Measurements from ENCODE around the gene ADCY10.

ADCY10 gene

GRCh38 chr1:167935216-167936067, 21.5 kb upstream of the ADCY10 start:
- H4K8ac ChIP-seq (ENCODE audit: low read depth, low read length) = peak overlapping the region; percentile 36
- H3K14ac ChIP-seq (ENCODE audit: low read length) = peak overlapping the region; percentile 25
- H3K79me1 ChIP-seq (ENCODE audit: low read length) = peaks cover 17% of the 10 kb centered on the region
- H3K9ac ChIP-seq (ENCODE audit: low read length) = peak overlapping the region; percentile 71
- H2AK5ac ChIP-seq (ENCODE audit: low read length) = no peak overlapping the region
- H3K4ac ChIP-seq (ENCODE audit: low read depth, low read length) = peak overlapping the region; percentile 56
- H2BK120ac ChIP-seq (ENCODE audit: insufficient read depth, low read length, poor library complexity) = peak overlapping the region; percentile 4
- no CpG with 5 or more reads among the region's 45 CpGs for WGBS (ENCODE audit: extremely low coverage, insufficient coverage, insufficient read length)
- H4K91ac ChIP-seq (ENCODE audit: low read depth, low read length) = no peak overlapping the region
- DNase-seq = peak; percentile 47 to 62
- H3K79me2 ChIP-seq (ENCODE audit: control insufficient read depth, insufficient read depth, low read length, poor library complexity) = peaks cover 14% of the 10 kb centered on the region
- no peak overlapping the region for H2BK12ac ChIP-seq (ENCODE audit: low read length)
- H4K12ac ChIP-seq (ENCODE audit: low read depth, low read length) = peak overlapping the region; percentile 20
- H3K18ac ChIP-seq (ENCODE audit: low read length) = peak overlapping the region; percentile 34
- no peaks in the 10 kb centered on the region for H3K36me3 ChIP-seq (ENCODE audit: control insufficient read depth in 1 of 2, insufficient read depth in 2 of 2, low read length in 2 of 2)
- peak overlapping the region; percentile 81 for H3K4me3 ChIP-seq (ENCODE audit: low read depth, low read length)
- no peaks in the 10 kb centered on the region for H3K9me3 ChIP-seq (ENCODE audit: insufficient read depth, low read depth, low read length)
- peak overlapping the region; percentile 54 for H2BK5ac ChIP-seq (ENCODE audit: low read depth, low read length, poor library complexity)
- peak overlapping the region; percentile 70 for H3K27ac ChIP-seq (ENCODE audit: low read depth, low read length)
- H3K4me2 ChIP-seq (ENCODE audit: low read length) = peak overlapping the region; percentile 84
- no peak overlapping the region for H2AFZ ChIP-seq (ENCODE audit: insufficient read depth, low read length, poor library complexity)
- H3K4me1 ChIP-seq (ENCODE audit: control insufficient read depth in 1 of 2, insufficient read depth in 2 of 2, low read length in 2 of 2) = peaks cover 0 to 2% of the 10 kb centered on the region in 2 experiments
- H3K27me3 ChIP-seq (ENCODE audit: insufficient read depth, low read length) = no peaks in the 10 kb centered on the region
- no peak overlapping the region for H3K23ac ChIP-seq (ENCODE audit: low read length)

DNA sequence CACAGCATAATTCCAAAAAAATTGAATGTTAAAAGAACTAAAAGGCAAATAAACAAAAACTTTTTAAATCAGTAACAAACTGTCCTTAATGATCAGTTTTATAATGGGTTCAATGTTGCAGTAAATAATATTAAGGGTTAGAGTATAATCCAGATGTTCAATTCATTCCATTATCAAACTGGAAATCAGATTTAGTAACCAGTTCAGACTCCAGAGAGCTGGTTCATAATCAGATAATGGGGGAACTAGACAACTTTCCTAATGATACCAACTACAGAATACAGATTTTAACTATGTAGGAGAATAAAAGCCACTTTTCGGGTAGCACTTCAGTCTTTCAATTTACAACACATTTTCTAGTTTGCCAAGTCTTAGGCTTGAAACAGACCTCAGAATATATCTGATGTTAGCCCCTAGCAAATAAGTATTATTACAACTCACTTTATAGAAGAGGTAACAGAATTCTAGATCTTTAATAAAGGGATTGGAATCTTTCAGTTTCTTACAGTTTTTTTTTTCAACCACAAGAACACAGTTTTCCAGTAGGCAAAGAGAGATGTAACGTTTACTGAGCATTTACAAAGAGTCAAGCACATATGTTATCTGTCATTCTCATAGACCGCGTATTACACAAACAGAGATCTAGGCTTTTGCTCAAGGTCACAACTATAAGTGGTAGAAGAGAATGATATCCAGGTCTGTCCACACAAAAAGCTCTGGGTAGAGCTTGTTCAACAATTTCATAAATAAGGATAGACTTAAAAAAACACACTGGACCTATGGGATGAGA, 20.7 kb upstream of the ADCY10 start:
- Histone ChIP-seq H2AK5ac (ENCODE audit: low read length) (no peak overlapping the region), H2AFZ (ENCODE audit: insufficient read depth, low read length, poor library complexity) (no peak overlapping the region), H3K9ac (ENCODE audit: low read length) (no peak overlapping the region), H2BK12ac (ENCODE audit: low read length) (no peak overlapping the region), H3K36me3 (ENCODE audit: control insufficient read depth in 1 of 2, insufficient read depth in 2 of 2, low read length in 2 of 2) (no peaks in the 10 kb centered on the region), H3K4me2 (ENCODE audit: low read length) (peak overlapping the region; percentile 84), H4K12ac (ENCODE audit: low read depth, low read length) (no peak overlapping the region), H3K4me1 (ENCODE audit: control insufficient read depth in 1 of 2, insufficient read depth in 2 of 2, low read length in 2 of 2) (peaks cover 0 to 2% of the 10 kb centered on the region in 2 experiments), H4K8ac (ENCODE audit: low read depth, low read length) (no peak overlapping the region), H3K9me3 (ENCODE audit: insufficient read depth, low read depth, low read length) (no peaks in the 10 kb centered on the region), H3K79me2 (ENCODE audit: control insufficient read depth, insufficient read depth, low read length, poor library complexity) (peaks cover 12% of the 10 kb centered on the region), H3K18ac (ENCODE audit: low read length) (no peak overlapping the region), H2BK5ac (ENCODE audit: low read depth, low read length, poor library complexity) (no peak overlapping the region), H3K79me1 (ENCODE audit: low read length) (peaks cover 17% of the 10 kb centered on the region), H2BK120ac (ENCODE audit: insufficient read depth, low read length, poor library complexity) (no peak overlapping the region), H3K27me3 (ENCODE audit: insufficient read depth, low read length) (no peaks in the 10 kb centered on the region), H3K23ac (ENCODE audit: low read length) (no peak overlapping the region), H3K4me3 (ENCODE audit: low read depth, low read length) (peak overlapping the region; percentile 81), H4K91ac (ENCODE audit: low read depth, low read length) (no peak overlapping the region), H3K14ac (ENCODE audit: low read length) (no peak overlapping the region), H3K4ac (ENCODE audit: low read depth, low read length) (no peak overlapping the region), H3K27ac (ENCODE audit: low read depth, low read length) (peak overlapping the region; percentile 70)
- WGBS (ENCODE audit: extremely low coverage, insufficient coverage, insufficient read length) = no CpG with 5 or more reads among the region's 4 CpGs
- no peak for DNase-seq

- H3K4ac ChIP-seq (ENCODE audit: low read depth, low read length) = peak overlapping the region; percentile 61
- H3K9me3 ChIP-seq (ENCODE audit: insufficient read depth, low read depth, low read length) = no peaks in the 10 kb centered on the region
- no peaks in the 10 kb centered on the region for H3K36me3 ChIP-seq (ENCODE audit: control insufficient read depth in 1 of 2, insufficient read depth in 2 of 2, low read length in 2 of 2)
- no peak overlapping the region for H3K14ac ChIP-seq (ENCODE audit: low read length)
- DNase-seq = peak in 1 of 2 donors; percentile 54
- peaks cover 0 to 2% of the 10 kb centered on the region in 2 experiments for H3K4me1 ChIP-seq (ENCODE audit: control insufficient read depth in 1 of 2, insufficient read depth in 2 of 2, low read length in 2 of 2)
- H3K4me2 ChIP-seq (ENCODE audit: low read length) = no peak overlapping the region
- H2BK120ac ChIP-seq (ENCODE audit: insufficient read depth, low read length, poor library complexity) = no peak overlapping the region
- no peak overlapping the region for H3K23ac ChIP-seq (ENCODE audit: low read length)
- no peaks in the 10 kb centered on the region for H3K27me3 ChIP-seq (ENCODE audit: insufficient read depth, low read length)
- H2BK12ac ChIP-seq (ENCODE audit: low read length) = no peak overlapping the region
- no CpG with 5 or more reads among the region's 4 CpGs for WGBS (ENCODE audit: extremely low coverage, insufficient coverage, insufficient read length)
- no peak overlapping the region for H3K18ac ChIP-seq (ENCODE audit: low read length)
- H2AFZ ChIP-seq (ENCODE audit: insufficient read depth, low read length, poor library complexity) = no peak overlapping the region
- no peak overlapping the region for H4K8ac ChIP-seq (ENCODE audit: low read depth, low read length)
- peaks cover 10% of the 10 kb centered on the region for H3K79me2 ChIP-seq (ENCODE audit: control insufficient read depth, insufficient read depth, low read length, poor library complexity)
- H2BK5ac ChIP-seq (ENCODE audit: low read depth, low read length, poor library complexity) = no peak overlapping the region
- H3K27ac ChIP-seq (ENCODE audit: low read depth, low read length) = no peak overlapping the region
- H3K4me3 ChIP-seq (ENCODE audit: low read depth, low read length) = no peak overlapping the region
- H4K91ac ChIP-seq (ENCODE audit: low read depth, low read length) = no peak overlapping the region
- no peak overlapping the region for H2AK5ac ChIP-seq (ENCODE audit: low read length)
- peaks cover 17% of the 10 kb centered on the region for H3K79me1 ChIP-seq (ENCODE audit: low read length)
- H3K9ac ChIP-seq (ENCODE audit: low read length) = no peak overlapping the region
- H4K12ac ChIP-seq (ENCODE audit: low read depth, low read length) = no peak overlapping the region
Measured at GRCh38 chr1:167933788-167934187, 19.9 kb upstream of the ADCY10 start.

- Histone ChIP-seq H2BK120ac (ENCODE audit: insufficient read depth, low read length, poor library complexity) (no peak overlapping the region), H2BK12ac (ENCODE audit: low read length) (no peak overlapping the region), H3K9me3 (ENCODE audit: insufficient read depth, low read depth, low read length) (no peaks in the 10 kb centered on the region), H4K12ac (ENCODE audit: low read depth, low read length) (no peak overlapping the region), H4K8ac (ENCODE audit: low read depth, low read length) (no peak overlapping the region), H3K23ac (ENCODE audit: low read length) (no peak overlapping the region), H3K4me2 (ENCODE audit: low read length) (no peak overlapping the region), H3K27me3 (ENCODE audit: insufficient read depth, low read length) (no peaks in the 10 kb centered on the region), H2AK5ac (ENCODE audit: low read length) (no peak overlapping the region), H3K14ac (ENCODE audit: low read length) (no peak overlapping the region), H3K27ac (ENCODE audit: low read depth, low read length) (no peak overlapping the region), H3K4me1 (ENCODE audit: control insufficient read depth in 1 of 2, insufficient read depth in 2 of 2, low read length in 2 of 2) (peaks cover 0 to 2% of the 10 kb centered on the region in 2 experiments), H4K91ac (ENCODE audit: low read depth, low read length) (no peak overlapping the region), H3K9ac (ENCODE audit: low read length) (no peak overlapping the region), H3K79me2 (ENCODE audit: control insufficient read depth, insufficient read depth, low read length, poor library complexity) (peaks cover 2% of the 10 kb centered on the region), H3K79me1 (ENCODE audit: low read length) (no peaks in the 10 kb centered on the region), H3K18ac (ENCODE audit: low read length) (no peak overlapping the region), H2BK5ac (ENCODE audit: low read depth, low read length, poor library complexity) (no peak overlapping the region), H3K36me3 (ENCODE audit: control insufficient read depth in 1 of 2, insufficient read depth in 2 of 2, low read length in 2 of 2) (no peaks in the 10 kb centered on the region), H2AFZ (ENCODE audit: insufficient read depth, low read length, poor library complexity) (no peak overlapping the region), H3K4ac (ENCODE audit: low read depth, low read length) (no peak overlapping the region), H3K4me3 (ENCODE audit: low read depth, low read length) (no peak overlapping the region)
- WGBS (ENCODE audit: extremely low coverage, insufficient coverage, insufficient read length) = no CpG with 5 or more reads among the region's 1 CpG
- no peak for DNase-seq
Measured at GRCh38 chr1:167929725-167930124, 15.8 kb upstream of the ADCY10 start.

Measured in trophoblast cell (in vitro differentiated cells and primary cell).